Caco-2 (cell line): ENCODE results near the gene FAM111A. TPM values are rescaled to one million over a fixed set of nuclear protein-coding genes. Genes with fewer than 3 reads are reported as not detected.
A peak's percentile ranks its signal among the peaks of the same experiment; 100 is the strongest.

ENCODE experiments used
- BruUV-seq: library from RNA; stranded (reverse); fragments of 400-500 nt; replicated peaks from 2 replicates; lab custom pipeline; 2021; lab: Mats Ljungman, UMichigan
- CTCF ChIA-PET: fragments of 300-600 bp; sonication (Branson Sonifier 250); formaldehyde crosslinking; loops from one replicate; lab custom pipeline; 2022; ENCODE audit warnings: antibody characterized with exemption; lab: Charles Lee
- POLR2A ChIA-PET: fragments of 300-600 bp; sonication (Branson Sonifier 250); formaldehyde crosslinking; loops from one replicate; lab custom pipeline; 2022; ENCODE audit warnings: antibody characterized with exemption; lab: Charles Lee
- DNase-seq, 2 experiments: peaks; one replicate each; pipeline versions ENCODE4 v3.0.0 to v3.0.0-alpha.2; 2020 to 2022
- H3K27me3 ChIP-seq: replicated peaks from 2 replicates; pipeline ENCODE4 v1.6.0; 2011; ENCODE audit warnings: low read length; ENCODE audit not compliant: control insufficient read depth, insufficient read depth
- H3K36me3 ChIP-seq: 2 replicates; pipeline ENCODE4 v1.5.1; 2011; ENCODE audit warnings: low read length; ENCODE audit not compliant: control insufficient read depth, insufficient read depth
- H3K4me1 ChIP-seq: fragments of 250-450 bp; sonication (Bioruptor Pico); 2 replicates; pipeline ENCODE4 v1.5.1; 2020; ENCODE audit warnings: mild to moderate bottlenecking
- H3K4me3 ChIP-seq: 2 replicates; pipeline ENCODE4 v1.5.1; 2011; ENCODE audit warnings: low read depth, mild to moderate bottlenecking, control low read depth, low read length
- H3K9me3 ChIP-seq: fragments of 250-450 bp; sonication (Bioruptor Pico); 2 replicates; pipeline ENCODE4 v1.5.1; 2020; ENCODE audit warnings: mild to moderate bottlenecking, moderate library complexity
- H3K27ac Mint-ChIP-seq: one replicate; pipeline ENCODE4 v1.8.0; 2022; ENCODE audit warnings: mixed read lengths; ENCODE audit not compliant: unreplicated experiment
- H3K27me3 Mint-ChIP-seq: one replicate; pipeline ENCODE4 v1.8.0; 2022; ENCODE audit warnings: mixed read lengths; ENCODE audit not compliant: insufficient read depth, unreplicated experiment
- H3K36me3 Mint-ChIP-seq: one replicate; pipeline ENCODE4 v1.8.0; 2022; ENCODE audit warnings: mild to moderate bottlenecking, mixed read lengths; ENCODE audit not compliant: insufficient read depth, unreplicated experiment
- H3K4me1 Mint-ChIP-seq: one replicate; pipeline ENCODE4 v1.8.0; 2022; ENCODE audit warnings: low read depth, mixed read lengths; ENCODE audit not compliant: unreplicated experiment
- H3K4me3 Mint-ChIP-seq: one replicate; pipeline ENCODE4 v1.8.0; 2022; ENCODE audit warnings: mild to moderate bottlenecking, moderate library complexity, mixed read lengths; ENCODE audit not compliant: unreplicated experiment
- H3K9me3 Mint-ChIP-seq: one replicate; pipeline ENCODE4 v1.8.0; 2022; ENCODE audit warnings: mixed read lengths; ENCODE audit not compliant: unreplicated experiment
- CTCF ChIP-seq, 2 experiments: fragments of 200-600 bp in 1 of 2; IDR thresholded peaks; 1 replicate in 1 of 2; 2 replicates in 1 of 2; pipeline versions ENCODE4 v1.5.1 to v1.8.0; 2011 to 2022; ENCODE audit warnings: antibody characterized with exemption in 1 of 2, control low read depth in 1 of 2, inconsistent platforms in 1 of 2, low read depth in 1 of 2, low read length in 1 of 2, mild to moderate bottlenecking in 1 of 2, moderate library complexity in 1 of 2; ENCODE audit not compliant: insufficient read depth in 1 of 2, severe bottlenecking in 1 of 2, unreplicated experiment in 1 of 2
- intact Hi-C: fragments of 100-400 bp; cut with micrococcal nuclease; formaldehyde crosslinking; loops from one replicate; pipeline ENCODE4 v1.10.0; 2022; ENCODE audit not compliant: unreplicated experiment
- total RNA-seq: library from RNA; stranded (reverse); gene quantifications from 2 replicates; pipeline ENCODE4 v1.2.3, GENCODE V29; 2022

Gene FAM111A
- total RNA-seq, 1 experiment from 2014 or later = 78.8 TPM

- TF ChIP-seq CTCF (IDR thresholded peaks at IDR 0.05; ENCODE audit: insufficient read depth in 1 of 2, low read depth in 1 of 2, low read length in 1 of 2, severe bottlenecking in 1 of 2, unreplicated experiment in 1 of 2) = no peak
- peaks cover 93% of the 10 kb centered on the region for H3K36me3 Mint-ChIP-seq
- Histone ChIP-seq H3K9me3 (peaks cover 9% of the 10 kb centered on the region; the same call in 1 of the 2 replicates), H3K4me3 (no peak overlapping the region), H3K27me3 (no peaks in the 10 kb centered on the region), H3K4me1 (peaks cover 62% of the 10 kb centered on the region), H3K36me3 (peaks cover 27% of the 10 kb centered on the region)
- intact Hi-C loops = no loop called here
- peak overlapping the region; percentile 93 for H3K27ac Mint-ChIP-seq
- no TSS peak for BruUV-seq
- H3K4me1 Mint-ChIP-seq = peaks cover 42% of the 10 kb centered on the region
- ChIA-PET POLR2A (no interaction called here), CTCF (interaction anchor here (4.4 kb wide), 1 partner anchor 11 kb away, joined by 59 read pairs; the partner anchor contains the start of gene DTX4)
- H3K9me3 Mint-ChIP-seq = peaks cover 3% of the 10 kb centered on the region
- no peak for DNase-seq
- no peaks in the 10 kb centered on the region for H3K27me3 Mint-ChIP-seq
- no peak overlapping the region for H3K4me3 Mint-ChIP-seq
These were observed 41.1 kb downstream of the FAM111A start for GRCh38 chr11:59183771-59184170.

- Histone ChIP-seq H3K27me3 (no peaks in the 10 kb centered on the region), H3K4me3 (peak overlapping the region; percentile 11; the same call in 1 of the 2 replicates), H3K36me3 (peaks cover 24% of the 10 kb centered on the region), H3K9me3 (no peaks in the 10 kb centered on the region), H3K4me1 (peaks cover 72% of the 10 kb centered on the region)
- Mint-ChIP-seq H3K27ac (peak overlapping the region; percentile 93), H3K9me3 (no peaks in the 10 kb centered on the region), H3K27me3 (no peaks in the 10 kb centered on the region), H3K36me3 (peaks cover 93% of the 10 kb centered on the region), H3K4me1 (peaks cover 46% of the 10 kb centered on the region), H3K4me3 (peak overlapping the region; percentile 76)
- intact Hi-C loops = no loop called here
- no peak for TF ChIP-seq CTCF (IDR thresholded peaks at IDR 0.05; ENCODE audit: insufficient read depth in 1 of 2, low read depth in 1 of 2, low read length in 1 of 2, severe bottlenecking in 1 of 2, unreplicated experiment in 1 of 2)
- CTCF ChIA-PET = interaction anchor here (1.8 to 5.9 kb wide), 6 partner anchors 12 to 30 kb away, joined by 5 to 304 read pairs (median 15); partner anchors contain the start of gene DTX4
- no peak for DNase-seq
- POLR2A ChIA-PET = interaction anchor here (1.9 to 2.7 kb wide), 2 partner anchors 10 to 13 kb away, joined by 56 to 69 read pairs; partner anchors contain the start of gene DTX4
- no TSS peak for BruUV-seq
These were observed 42.2 kb downstream of the FAM111A start for GRCh38 chr11:59184691-59185339.

GRCh38 chr11:59185386-59185945, 42.8 kb downstream of the FAM111A start:
- H3K36me3 Mint-ChIP-seq = peaks cover 93% of the 10 kb centered on the region
- peak overlapping the region; percentile 93 for H3K27ac Mint-ChIP-seq
- POLR2A ChIA-PET = interaction anchor here (0.5 to 2.7 kb wide), 4 partner anchors 10 to 368 kb away, joined by 5 to 69 read pairs (median 31); partner anchors contain the start of genes DTX4 and FAM111B

More at GRCh38 chr11:59185386-59185945, 42.8 kb downstream of the FAM111A start:
- H3K4me1 ChIP-seq = peaks cover 75% of the 10 kb centered on the region
- DNase-seq = no peak
- BruUV-seq = TSS peak; percentile 92
- Mint-ChIP-seq H3K27me3 (no peaks in the 10 kb centered on the region), H3K9me3 (no peaks in the 10 kb centered on the region), H3K4me3 (peak overlapping the region; percentile 76), H3K4me1 (peaks cover 46% of the 10 kb centered on the region)
- H3K4me3 ChIP-seq = peak overlapping the region; percentile 13
- peaks cover 25% of the 10 kb centered on the region for H3K36me3 ChIP-seq
- intact Hi-C loops = no loop called here
- no peaks in the 10 kb centered on the region for H3K9me3 ChIP-seq
- CTCF ChIA-PET = interaction anchor here (0.8 to 5.9 kb wide), 13 partner anchors 13 to 127 kb away, joined by 3 to 304 read pairs (median 6); partner anchors contain the start of genes DTX4 and FAM111A
- no peak for TF ChIP-seq CTCF (IDR thresholded peaks at IDR 0.05; ENCODE audit: insufficient read depth in 1 of 2, low read depth in 1 of 2, low read length in 1 of 2, severe bottlenecking in 1 of 2, unreplicated experiment in 1 of 2)
- no peaks in the 10 kb centered on the region for H3K27me3 ChIP-seq
